ENCODE data around the gene STAT3. TPM values are rescaled to one million over a fixed set of nuclear protein-coding genes. Genes with fewer than 3 reads are reported as not detected.

The STAT3 gene
- total RNA-seq = 100 to 1,000 TPM; 114 to 121 TPM

GRCh38 chr17:42388381-42389134 is at the start of gene STAT3:
STAT3 (minus strand) TSS chr17:42388442; CDS start chr17:42348516, 39,926 bp downstream.
- peak within 1 kb of the TSS; percentile 97 for H3K4me3 Mint-ChIP-seq
- H3K4me1 Mint-ChIP-seq = peaks cover 52% of the 10 kb centered on the region
- DNase-seq = peak; percentile 100
- POLR2A ChIA-PET = interaction anchor here (0.5 to 1.7 kb wide), 12 partner anchors 11 to 575 kb away, joined by 3 to 9 read pairs (median 3); no protein-coding TSS in a partner anchor
- CTCF ChIA-PET = interaction anchor here (0.8 to 3.4 kb wide), 10 partner anchors 8 to 291 kb away, joined by 3 to 50 read pairs (median 4); no protein-coding TSS in a partner anchor
- peak within 1 kb of the TSS; percentile 100 for H3K27ac Mint-ChIP-seq
- H3K36me3 Mint-ChIP-seq (ENCODE audit: low read depth) = peaks cover 14% of the 10 kb centered on the region
- H3K27me3 Mint-ChIP-seq = no peaks in the 10 kb centered on the region
- no peaks in the 10 kb centered on the region for H3K9me3 Mint-ChIP-seq

GRCh38 chr17:42436391-42436790 is 48.1 kb upstream of the STAT3 start:
- no peaks in the 10 kb centered on the region for H3K36me3 Mint-ChIP-seq (ENCODE audit: low read depth)
- no peaks in the 10 kb centered on the region for H3K9me3 Mint-ChIP-seq
- H3K4me1 Mint-ChIP-seq = peaks cover 3% of the 10 kb centered on the region
- peaks cover 20% of the 10 kb centered on the region for H3K27me3 Mint-ChIP-seq
- DNase-seq = no peak
- no peak overlapping the region for H3K4me3 Mint-ChIP-seq
- no peak overlapping the region for H3K27ac Mint-ChIP-seq
- POLR2A ChIA-PET = no interaction called here
- CTCF ChIA-PET = interaction anchor here (1.2 to 1.6 kb wide), 4 partner anchors 8 to 91 kb away, joined by 3 to 5 read pairs (median 3); no protein-coding TSS in a partner anchor

- ChIA-PET POLR2A (no interaction called here), CTCF (interaction anchor here (0.6 to 1.6 kb wide), 3 partner anchors 10 to 119 kb away, joined by 3 to 4 read pairs (median 3); no protein-coding TSS in a partner anchor)
- H3K36me3 Mint-ChIP-seq (ENCODE audit: low read depth) = no peaks in the 10 kb centered on the region
- H3K27ac Mint-ChIP-seq = no peak overlapping the region
- no peaks in the 10 kb centered on the region for H3K9me3 Mint-ChIP-seq
- H3K4me3 Mint-ChIP-seq = no peak overlapping the region
- DNase-seq = no peak
- peaks cover 33% of the 10 kb centered on the region for H3K27me3 Mint-ChIP-seq
- no peaks in the 10 kb centered on the region for H3K4me1 Mint-ChIP-seq
Measured at GRCh38 chr17:42431758-42432161, 43.5 kb upstream of the STAT3 start.

- Mint-ChIP-seq H3K4me1 (no peaks in the 10 kb centered on the region), H3K27me3 (peaks cover 37% of the 10 kb centered on the region), H3K9me3 (no peaks in the 10 kb centered on the region), H3K4me3 (no peak overlapping the region), H3K27ac (no peak overlapping the region), H3K36me3 (ENCODE audit: low read depth) (no peaks in the 10 kb centered on the region)
- POLR2A ChIA-PET = no interaction called here
- CTCF ChIA-PET = interaction anchor here (0.6 kb wide), 1 partner anchor 58 kb away, joined by 4 read pairs; no protein-coding TSS in a partner anchor
- DNase-seq = no peak
Measured at GRCh38 chr17:42429726-42430447, 41.6 kb upstream of the STAT3 start.

GRCh38 chr17:42428141-42428944 is 40.1 kb upstream of the STAT3 start:
- ChIA-PET CTCF (interaction anchor here (0.9 to 1.4 kb wide), 6 partner anchors 9 to 99 kb away, joined by 3 to 4 read pairs (median 3); no protein-coding TSS in a partner anchor), POLR2A (no interaction called here)
- peak; percentile 57 for DNase-seq
- no peak overlapping the region for H3K4me3 Mint-ChIP-seq
- H3K4me1 Mint-ChIP-seq = peaks cover 1% of the 10 kb centered on the region
- H3K36me3 Mint-ChIP-seq (ENCODE audit: low read depth) = no peaks in the 10 kb centered on the region
- H3K9me3 Mint-ChIP-seq = no peaks in the 10 kb centered on the region
- no peak overlapping the region for H3K27ac Mint-ChIP-seq
- peaks cover 43% of the 10 kb centered on the region for H3K27me3 Mint-ChIP-seq

GRCh38 chr17:42424991-42425610 is 36.9 kb upstream of the STAT3 start:
- Mint-ChIP-seq H3K27me3 (peaks cover 53% of the 10 kb centered on the region), H3K4me3 (no peak overlapping the region), H3K9me3 (no peaks in the 10 kb centered on the region), H3K36me3 (ENCODE audit: low read depth) (no peaks in the 10 kb centered on the region), H3K27ac (no peak overlapping the region), H3K4me1 (peaks cover 19% of the 10 kb centered on the region)
- CTCF ChIA-PET = interaction anchor here (0.6 to 1.2 kb wide), 2 partner anchors 10 to 113 kb away, joined by 3 to 5 read pairs; no protein-coding TSS in a partner anchor
- no peak for DNase-seq
- POLR2A ChIA-PET = no interaction called here

- no peak overlapping the region for H3K27ac Mint-ChIP-seq
- DNase-seq = no peak
- H3K27me3 Mint-ChIP-seq = peaks cover 59% of the 10 kb centered on the region
- no peak overlapping the region for H3K4me3 Mint-ChIP-seq
- H3K36me3 Mint-ChIP-seq (ENCODE audit: low read depth) = no peaks in the 10 kb centered on the region
- ChIA-PET CTCF (interaction anchor here (0.7 to 2.2 kb wide), 9 partner anchors 11 to 236 kb away, joined by 4 to 12 read pairs (median 5); no protein-coding TSS in a partner anchor), POLR2A (interaction anchor here (0.6 kb wide), 1 partner anchor 82 kb away, joined by 5 read pairs; no protein-coding TSS in a partner anchor)
- H3K9me3 Mint-ChIP-seq = no peaks in the 10 kb centered on the region
- peaks cover 19% of the 10 kb centered on the region for H3K4me1 Mint-ChIP-seq
Measured at GRCh38 chr17:42423766-42424165, 35.5 kb upstream of the STAT3 start.

GRCh38 chr17:42422958-42423712 is 34.9 kb upstream of the STAT3 start, which contains the start of gene CAVIN1:
CAVIN1 (minus strand) TSS chr17:42423256; CDS start chr17:42423097, 159 bp downstream.
- Mint-ChIP-seq H3K27ac (no peak within 1 kb of the TSS), H3K9me3 (no peaks in the 10 kb centered on the region), H3K4me3 (peak within 1 kb of the TSS; percentile 67), H3K4me1 (peaks cover 19% of the 10 kb centered on the region), H3K27me3 (peaks cover 54% of the 10 kb centered on the region), H3K36me3 (ENCODE audit: low read depth) (no peaks in the 10 kb centered on the region)
- CTCF ChIA-PET = interaction anchor here (0.6 to 2.2 kb wide), 13 partner anchors 9 to 236 kb away, joined by 3 to 12 read pairs (median 5); no protein-coding TSS in a partner anchor
- peak; percentile 21 for DNase-seq
- POLR2A ChIA-PET = interaction anchor here (0.6 to 0.9 kb wide), 2 partner anchors 81 to 95 kb away, joined by 3 to 5 read pairs; no protein-coding TSS in a partner anchor

GRCh38 chr17:42422412-42422957 is 34.2 kb upstream of the STAT3 start:
- DNase-seq = peak; percentile 24
- POLR2A ChIA-PET = interaction anchor here (0.6 to 0.9 kb wide), 2 partner anchors 8 to 95 kb away, joined by 3 to 4 read pairs; no protein-coding TSS in a partner anchor
- Mint-ChIP-seq H3K27me3 (peaks cover 51% of the 10 kb centered on the region), H3K9me3 (no peaks in the 10 kb centered on the region), H3K4me3 (peak overlapping the region; percentile 67), H3K4me1 (peaks cover 19% of the 10 kb centered on the region), H3K36me3 (ENCODE audit: low read depth) (no peaks in the 10 kb centered on the region), H3K27ac (no peak overlapping the region)
- CTCF ChIA-PET = interaction anchor here (0.6 to 2.2 kb wide), 11 partner anchors 9 to 227 kb away, joined by 3 to 12 read pairs (median 5); no protein-coding TSS in a partner anchor

GRCh38 chr17:42421507-42422338 is 33.5 kb upstream of the STAT3 start:
- H3K4me3 Mint-ChIP-seq = peak overlapping the region; percentile 56
- no peak overlapping the region for H3K27ac Mint-ChIP-seq
- no peak for DNase-seq
- peaks cover 19% of the 10 kb centered on the region for H3K4me1 Mint-ChIP-seq
- no peaks in the 10 kb centered on the region for H3K36me3 Mint-ChIP-seq (ENCODE audit: low read depth)
- CTCF ChIA-PET = interaction anchor here (1.3 to 2.1 kb wide), 8 partner anchors 8 to 226 kb away, joined by 3 to 9 read pairs (median 5); no protein-coding TSS in a partner anchor
- POLR2A ChIA-PET = interaction anchor here (0.6 to 0.9 kb wide), 2 partner anchors 8 to 96 kb away, joined by 3 to 4 read pairs; no protein-coding TSS in a partner anchor
- H3K27me3 Mint-ChIP-seq = peaks cover 51% of the 10 kb centered on the region
- H3K9me3 Mint-ChIP-seq = no peaks in the 10 kb centered on the region
